IMR-90 (cell line): ENCODE data around the gene ZNF766. TPM values are rescaled to one million over a fixed set of nuclear protein-coding genes. Genes with fewer than 3 reads are reported as not detected.

Source experiments
- ATAC-seq: fragments of 200-7000 bp; cut with Tn5 transposase; 2 replicates; pipeline ENCODE4 v1.9.1; 2020; ENCODE audit warnings: low read depth, mild to moderate bottlenecking, moderate library complexity
- BruUV-seq: library from RNA; stranded (reverse); fragments of 400-500 nt; replicated peaks from 2 replicates; lab custom pipeline; 2021; lab: Mats Ljungman, UMichigan
- CTCF ChIA-PET: fragments of 300-600 bp; formaldehyde crosslinking; extraction: SDS; loops from one replicate; lab custom pipeline; 2021; ENCODE audit warnings: antibody characterized with exemption; lab: Yijun Ruan, JAX
- POLR2A ChIA-PET: fragments of 300-600 bp; sonication (Branson Sonifier 250); formaldehyde crosslinking; loops from one replicate; lab custom pipeline; 2022; ENCODE audit warnings: antibody characterized with exemption; ENCODE audit not compliant: unreplicated experiment; lab: Charles Lee
- DNase-seq: peaks from one replicate; pipeline ENCODE4 v3.0.0; 2013
- H2AFZ ChIP-seq: replicated peaks from 2 replicates; pipeline ENCODE3; 2013; ENCODE audit warnings: low read length, mild to moderate bottlenecking; ENCODE audit not compliant: poor library complexity
- H2AK5ac ChIP-seq: 2 replicates; pipeline ENCODE4 v1.6.1; 2013; ENCODE audit warnings: low read depth, low read length, inconsistent platforms
- H2AK9ac ChIP-seq: replicated peaks from 2 replicates; pipeline ENCODE3; 2013; ENCODE audit warnings: mild to moderate bottlenecking, low read depth, low read length, moderate library complexity; ENCODE audit not compliant: poor library complexity
- H2BK120ac ChIP-seq: 2 replicates; pipeline ENCODE4 v1.6.1; 2013; ENCODE audit warnings: low read depth, low read length, inconsistent platforms
- H2BK15ac ChIP-seq: 3 replicates; pipeline ENCODE4 v1.6.1; 2013; ENCODE audit warnings: low read depth, low read length, inconsistent platforms
- H2BK20ac ChIP-seq: 2 replicates; pipeline ENCODE4 v1.6.1; 2013; ENCODE audit warnings: low read depth, mild to moderate bottlenecking, inconsistent platforms, low read length, moderate library complexity
- H2BK5ac ChIP-seq: 2 replicates; pipeline ENCODE4 v1.6.1; 2013; ENCODE audit warnings: mild to moderate bottlenecking, low read depth, low read length, inconsistent platforms; ENCODE audit not compliant: poor library complexity, severe bottlenecking
- H3K14ac ChIP-seq: replicated peaks from 2 replicates; pipeline ENCODE4 v1.6.1; 2013; ENCODE audit warnings: low read depth, low read length, inconsistent platforms
- H3K18ac ChIP-seq: 2 replicates; pipeline ENCODE4 v1.6.1; 2013; ENCODE audit warnings: low read depth, low read length, control low read depth
- H3K23ac ChIP-seq: 2 replicates; pipeline ENCODE4 v1.6.1; 2013; ENCODE audit warnings: low read depth, low read length, inconsistent platforms
- H3K27ac ChIP-seq: 2 replicates; pipeline ENCODE4 v1.5.1; 2013; ENCODE audit warnings: mild to moderate bottlenecking, control low read depth, low read length; ENCODE audit not compliant: insufficient read depth
- H3K27me3 ChIP-seq: 2 replicates; pipeline ENCODE4 v1.6.1; 2013; ENCODE audit warnings: low read length; ENCODE audit not compliant: control insufficient read depth, insufficient read depth
- H3K36me3 ChIP-seq: 2 replicates; pipeline ENCODE4 v1.6.1; 2013; ENCODE audit warnings: low read length, mixed read lengths; ENCODE audit not compliant: control insufficient read depth, insufficient read depth
- H3K4ac ChIP-seq: 2 replicates; pipeline ENCODE4 v1.6.1; 2013; ENCODE audit warnings: low read depth, low read length, inconsistent platforms
- H3K4me1 ChIP-seq: 2 replicates; pipeline ENCODE4 v1.6.1; 2013; ENCODE audit warnings: low read length, mixed read lengths; ENCODE audit not compliant: control insufficient read depth, insufficient read depth
- H3K4me2 ChIP-seq: 2 replicates; pipeline ENCODE4 v1.6.1; 2013; ENCODE audit warnings: low read depth, mild to moderate bottlenecking, control low read depth, low read length, moderate library complexity
- H3K4me3 ChIP-seq: 2 replicates; pipeline ENCODE4 v1.5.1; 2013; ENCODE audit warnings: low read depth, mild to moderate bottlenecking, control low read depth, low read length, moderate library complexity; ENCODE audit not compliant: insufficient read depth
- H3K56ac ChIP-seq: 2 replicates; pipeline ENCODE4 v1.6.1; 2013; ENCODE audit warnings: low read length, inconsistent platforms; ENCODE audit not compliant: insufficient read depth; ENCODE audit errors: extremely low read depth
- H3K79me1 ChIP-seq, 2 experiments: 2 replicates each; pipeline ENCODE4 v1.6.1; 2013; ENCODE audit warnings: low read length in 2 of 2, inconsistent platforms in 1 of 2, low read depth in 1 of 2
- H3K9ac ChIP-seq: 2 replicates; pipeline ENCODE4 v1.6.1; 2013; ENCODE audit warnings: low read depth, low read length, control low read depth
- H3K9me1 ChIP-seq: 2 replicates; pipeline ENCODE4 v1.6.1; 2013; ENCODE audit warnings: low read length, inconsistent platforms; ENCODE audit not compliant: insufficient read depth
- H3K9me3 ChIP-seq: 2 replicates; pipeline ENCODE4 v1.6.1; 2013; ENCODE audit warnings: low read length; ENCODE audit not compliant: control insufficient read depth, insufficient read depth
- H4K20me1 ChIP-seq: 2 replicates; pipeline ENCODE4 v1.6.1; 2013; ENCODE audit warnings: low read length, inconsistent platforms; ENCODE audit not compliant: insufficient read depth
- H4K5ac ChIP-seq: 2 replicates; pipeline ENCODE4 v1.6.1; 2013; ENCODE audit warnings: mild to moderate bottlenecking, low read depth, low read length, control low read depth
- H4K8ac ChIP-seq, 2 experiments: 2 replicates each; pipeline ENCODE4 v1.6.1; 2013; ENCODE audit warnings: low read depth in 2 of 2, low read length in 2 of 2, control low read depth in 1 of 2, inconsistent platforms in 1 of 2
- H4K91ac ChIP-seq: 2 replicates; pipeline ENCODE4 v1.6.1; 2013; ENCODE audit warnings: low read depth, low read length, inconsistent platforms; ENCODE audit not compliant: insufficient read depth
- BHLHE40 ChIP-seq: fragments of 150-350 bp; IDR thresholded peaks from 2 replicates; pipeline ENCODE4 v1.6.1; 2016; ENCODE audit warnings: mild to moderate bottlenecking, low read depth, low read length
- CEBPB ChIP-seq: IDR thresholded peaks from 2 replicates; pipeline ENCODE4 v1.6.1; 2012; ENCODE audit warnings: low read depth, low read length, improper control_type of control experiment
- CHD1 ChIP-seq: IDR thresholded peaks from 2 replicates; pipeline ENCODE4 v1.6.1; 2012; ENCODE audit warnings: low read depth, low read length, improper control_type of control experiment
- ELK1 ChIP-seq: fragments of 150-350 bp; IDR thresholded peaks from 2 replicates; pipeline ENCODE4 v1.6.1; 2016; ENCODE audit warnings: low read depth, mild to moderate bottlenecking, low read length, moderate library complexity, borderline replicate concordance
- FOS ChIP-seq: fragments of 150-350 bp; IDR thresholded peaks from 2 replicates; pipeline ENCODE4 v1.6.1; 2016; ENCODE audit warnings: low read depth, low read length
- MAFK ChIP-seq: IDR thresholded peaks from 2 replicates; pipeline ENCODE4 v1.6.1; 2012; ENCODE audit warnings: low read depth, low read length, improper control_type of control experiment
- MAZ ChIP-seq: IDR thresholded peaks from 2 replicates; pipeline ENCODE4 v1.6.1; 2012; ENCODE audit warnings: low read depth, mild to moderate bottlenecking, low read length, improper control_type of control experiment, moderate library complexity, borderline replicate concordance
- MXI1 ChIP-seq: IDR thresholded peaks from 2 replicates; pipeline ENCODE4 v1.6.1; 2012; ENCODE audit warnings: low read depth, mild to moderate bottlenecking, low read length, moderate library complexity, borderline replicate concordance
- NFE2L2 ChIP-seq: fragments of 150-350 bp; IDR thresholded peaks from 2 replicates; pipeline ENCODE4 v1.6.1; 2016; ENCODE audit warnings: low read depth, mild to moderate bottlenecking, low read length
- POLR2A ChIP-seq: IDR thresholded peaks from 2 replicates; pipeline ENCODE4 v1.6.1; 2012; ENCODE audit warnings: mild to moderate bottlenecking, low read depth, low read length
- RAD21 ChIP-seq: IDR thresholded peaks from 2 replicates; pipeline ENCODE4 v1.6.1; 2012; ENCODE audit warnings: low read length, improper control_type of control experiment
- RCOR1 ChIP-seq: IDR thresholded peaks from 2 replicates; pipeline ENCODE4 v1.6.1; 2012; ENCODE audit warnings: mild to moderate bottlenecking, low read length, improper control_type of control experiment; ENCODE audit not compliant: insufficient replicate concordance
- RFX5 ChIP-seq: IDR thresholded peaks from 2 replicates; pipeline ENCODE4 v1.8.0; 2012; ENCODE audit warnings: low read depth, mild to moderate bottlenecking, low read length, moderate library complexity
- SMC3 ChIP-seq: fragments of 150-350 bp; IDR thresholded peaks from 2 replicates; pipeline ENCODE4 v1.6.1; 2016; ENCODE audit warnings: low read depth, mild to moderate bottlenecking, antibody characterized with exemption, low read length, moderate library complexity
- WGBS, 2 experiments: methylation state at CpG; one replicate each; pipeline versions ENCODE4 v1.1.5 to v1.1.7; 2013; ENCODE audit warnings: missing lambda C conversion rate in 2 of 2; ENCODE audit not compliant: insufficient read length in 1 of 2; ENCODE audit errors: extremely low coverage in 2 of 2; 5-methylcytosine and 5-hydroxymethylcytosine counted together
- dilution Hi-C: fragments of 300-500 bp; cut with HindIII; formaldehyde crosslinking; loops from one replicate; pipeline ENCODE4 v1.14.3; 2018; ENCODE audit warnings: low sequenced_read_pairs; ENCODE audit not compliant: unreplicated experiment
- in situ Hi-C: fragments of 300-500 bp; cut with MboI; formaldehyde crosslinking; loops from 3 replicates; pipeline ENCODE4 v1.14.3; 2019; ENCODE audit warnings: low sequenced_read_pairs, inconsistent platforms, mixed read lengths
- intact Hi-C: fragments of 100-400 bp; cut with micrococcal nuclease; formaldehyde crosslinking; loops from 2 replicates; pipeline ENCODE4 v1.10.0; 2022
- polyA plus RNA-seq, 3 experiments: library from polyadenylated mRNA; depleted of rRNA; stranded (reverse); fragments of >200 nt; gene quantifications; 2 replicates each; pipeline ENCODE4 v1.2.3, GENCODE V29; 2012; ENCODE audit warnings: low replicate concordance in 1 of 3
- total RNA-seq: library from RNA; depleted of rRNA; stranded (reverse); fragments of >200 nt; gene quantifications from 2 replicates; pipeline ENCODE4 v1.2.3, GENCODE V29; 2012
- TF ChIP-seq, protein P1 (sequence below): conservative IDR thresholded peaks from 2 replicates; pipeline ENCODE4 v1.5.1; 2012; ENCODE audit warnings: mild to moderate bottlenecking, low read depth, low read length, improper control_type of control experiment
- TF ChIP-seq, protein P2 (sequence below): fragments of 150-350 bp; IDR thresholded peaks from 2 replicates; pipeline ENCODE4 v1.6.1; 2017; ENCODE audit warnings: mild to moderate bottlenecking, antibody characterized with exemption, low read length, low read depth

Gene ZNF766
- total and polyA plus RNA-seq, 2 of the 4 experiments (the other 2 are of a cell fraction): 4.9 to 20.4 TPM

- in situ Hi-C loops: no loop called here
- Histone ChIP-seq H3K4me3 (no peak overlapping the region), H4K8ac (no peak overlapping the region), H3K4me1 (no peaks in the 10 kb centered on the region), H3K36me3 (peaks cover 44% of the 10 kb centered on the region), H3K27me3 (no peaks in the 10 kb centered on the region), H4K5ac (no peak overlapping the region), H2BK15ac (no peak overlapping the region), H2BK120ac (no peak overlapping the region), H2AK9ac (no peak overlapping the region), H4K20me1 (no peaks in the 10 kb centered on the region), H3K4me2 (no peak overlapping the region), H3K9me3 (peaks cover 5% of the 10 kb centered on the region), H3K23ac (no peak overlapping the region), H2AK5ac (no peak overlapping the region), H3K18ac (no peak overlapping the region), H3K9ac (no peak overlapping the region), H3K27ac (no peak overlapping the region), H3K14ac (no peak overlapping the region), H2BK5ac (no peak overlapping the region), H2AFZ (no peak overlapping the region), H3K4ac (no peak overlapping the region), H3K79me1 (peaks cover 3 to 5% of the 10 kb centered on the region in 2 experiments; a peak in 2 of 4 replicates), H2BK20ac (no peak overlapping the region), H4K91ac (no peak overlapping the region), H3K56ac (no peak overlapping the region), H3K9me1 (no peaks in the 10 kb centered on the region)
- ChIA-PET POLR2A (no interaction called here), CTCF (no interaction called here)
- TF ChIP-seq SMC3 (no peak), BHLHE40 (no peak), RCOR1 (no peak), MAFK (no peak), NFE2L2 (no peak), ELK1 (no peak), CHD1 (no peak), RAD21 (no peak), FOS (no peak), CEBPB (no peak), POLR2A (no peak), RFX5 (no peak), MAZ (no peak), MXI1 (no peak)
- TF ChIP-seq, protein P1, sequence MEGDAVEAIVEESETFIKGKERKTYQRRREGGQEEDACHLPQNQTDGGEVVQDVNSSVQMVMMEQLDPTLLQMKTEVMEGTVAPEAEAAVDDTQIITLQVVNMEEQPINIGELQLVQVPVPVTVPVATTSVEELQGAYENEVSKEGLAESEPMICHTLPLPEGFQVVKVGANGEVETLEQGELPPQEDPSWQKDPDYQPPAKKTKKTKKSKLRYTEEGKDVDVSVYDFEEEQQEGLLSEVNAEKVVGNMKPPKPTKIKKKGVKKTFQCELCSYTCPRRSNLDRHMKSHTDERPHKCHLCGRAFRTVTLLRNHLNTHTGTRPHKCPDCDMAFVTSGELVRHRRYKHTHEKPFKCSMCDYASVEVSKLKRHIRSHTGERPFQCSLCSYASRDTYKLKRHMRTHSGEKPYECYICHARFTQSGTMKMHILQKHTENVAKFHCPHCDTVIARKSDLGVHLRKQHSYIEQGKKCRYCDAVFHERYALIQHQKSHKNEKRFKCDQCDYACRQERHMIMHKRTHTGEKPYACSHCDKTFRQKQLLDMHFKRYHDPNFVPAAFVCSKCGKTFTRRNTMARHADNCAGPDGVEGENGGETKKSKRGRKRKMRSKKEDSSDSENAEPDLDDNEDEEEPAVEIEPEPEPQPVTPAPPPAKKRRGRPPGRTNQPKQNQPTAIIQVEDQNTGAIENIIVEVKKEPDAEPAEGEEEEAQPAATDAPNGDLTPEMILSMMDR: no peak
- TF ChIP-seq, protein P2, sequence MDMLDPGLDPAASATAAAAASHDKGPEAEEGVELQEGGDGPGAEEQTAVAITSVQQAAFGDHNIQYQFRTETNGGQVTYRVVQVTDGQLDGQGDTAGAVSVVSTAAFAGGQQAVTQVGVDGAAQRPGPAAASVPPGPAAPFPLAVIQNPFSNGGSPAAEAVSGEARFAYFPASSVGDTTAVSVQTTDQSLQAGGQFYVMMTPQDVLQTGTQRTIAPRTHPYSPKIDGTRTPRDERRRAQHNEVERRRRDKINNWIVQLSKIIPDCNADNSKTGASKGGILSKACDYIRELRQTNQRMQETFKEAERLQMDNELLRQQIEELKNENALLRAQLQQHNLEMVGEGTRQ: no peak
- dilution Hi-C loops: no loop called here
- intact Hi-C loops: no loop called here
- 100% methylated on average over 3 of the region's 6 CpGs; no CpG with 5 or more reads in 1 of the 2 experiments for WGBS, 2 experiments
- BruUV-seq: no TSS peak
- ATAC-seq: no peak
- no peak for DNase-seq
Measured at GRCh38 chr19:52286256-52286655, 16.9 kb downstream of the ZNF766 start.
